T-helper 1 cell (primary cell): Measurements from ENCODE around the gene RAPGEF1.

Experiments
- DNase-seq, 5 donors: peaks; one replicate each; pipeline ENCODE4 v3.0.0-alpha.2; 2012 to 2020

The RAPGEF1 gene

DNA sequence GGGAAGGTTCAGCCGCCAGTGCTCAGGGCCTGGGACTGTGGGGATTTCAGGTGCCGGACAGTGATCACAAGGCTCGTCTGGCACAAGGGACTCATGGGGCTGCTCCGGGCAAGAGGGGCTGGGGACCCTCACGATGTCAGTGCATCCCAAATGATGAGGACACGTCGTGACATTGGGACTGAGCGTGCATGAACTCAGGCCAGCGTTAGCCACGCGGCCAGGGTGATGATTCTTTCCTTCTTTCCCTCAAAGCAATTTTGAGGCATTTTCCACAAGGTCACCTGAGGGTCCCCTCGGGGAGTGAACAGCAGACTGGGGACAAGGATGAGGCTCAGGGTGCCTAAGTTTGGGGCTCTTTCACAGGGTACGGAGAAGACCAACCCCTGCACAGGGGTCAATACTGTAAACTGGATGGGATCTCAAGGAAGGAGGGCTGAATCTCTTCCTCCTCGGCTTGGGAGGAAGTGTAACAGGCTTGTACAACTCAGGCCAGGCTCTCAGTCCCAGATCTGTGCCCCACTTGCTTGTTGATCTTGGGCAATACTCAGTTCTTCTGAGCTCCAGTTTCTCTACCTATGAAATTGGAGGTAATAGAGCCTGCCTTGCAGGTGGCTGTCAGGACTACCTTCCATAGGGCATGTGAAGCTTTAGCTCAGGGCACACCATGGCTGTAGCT is 116.1 kb downstream of the RAPGEF1 start:
- DNase-seq: no peak

DNA sequence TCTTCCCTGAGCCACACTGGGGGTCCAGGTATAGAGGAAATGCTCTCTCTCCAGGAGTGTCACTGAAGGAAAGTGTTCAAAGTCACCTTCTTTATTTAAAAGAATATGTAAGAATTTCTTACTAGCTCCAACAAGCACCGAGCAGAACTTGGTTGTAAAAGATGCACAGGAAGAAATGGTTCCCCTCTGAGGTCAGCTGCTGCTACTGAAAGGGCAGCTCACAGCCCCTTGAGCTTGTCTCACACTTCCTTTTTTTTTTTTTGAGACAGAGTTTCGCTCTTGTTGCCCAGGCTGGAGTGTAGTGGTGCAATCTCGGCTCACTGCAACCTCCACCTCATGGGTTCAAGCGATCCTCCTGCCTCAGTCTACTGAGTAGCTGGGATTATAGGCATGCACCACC is 117.4 kb downstream of the RAPGEF1 start:
- no peak for DNase-seq

DNA sequence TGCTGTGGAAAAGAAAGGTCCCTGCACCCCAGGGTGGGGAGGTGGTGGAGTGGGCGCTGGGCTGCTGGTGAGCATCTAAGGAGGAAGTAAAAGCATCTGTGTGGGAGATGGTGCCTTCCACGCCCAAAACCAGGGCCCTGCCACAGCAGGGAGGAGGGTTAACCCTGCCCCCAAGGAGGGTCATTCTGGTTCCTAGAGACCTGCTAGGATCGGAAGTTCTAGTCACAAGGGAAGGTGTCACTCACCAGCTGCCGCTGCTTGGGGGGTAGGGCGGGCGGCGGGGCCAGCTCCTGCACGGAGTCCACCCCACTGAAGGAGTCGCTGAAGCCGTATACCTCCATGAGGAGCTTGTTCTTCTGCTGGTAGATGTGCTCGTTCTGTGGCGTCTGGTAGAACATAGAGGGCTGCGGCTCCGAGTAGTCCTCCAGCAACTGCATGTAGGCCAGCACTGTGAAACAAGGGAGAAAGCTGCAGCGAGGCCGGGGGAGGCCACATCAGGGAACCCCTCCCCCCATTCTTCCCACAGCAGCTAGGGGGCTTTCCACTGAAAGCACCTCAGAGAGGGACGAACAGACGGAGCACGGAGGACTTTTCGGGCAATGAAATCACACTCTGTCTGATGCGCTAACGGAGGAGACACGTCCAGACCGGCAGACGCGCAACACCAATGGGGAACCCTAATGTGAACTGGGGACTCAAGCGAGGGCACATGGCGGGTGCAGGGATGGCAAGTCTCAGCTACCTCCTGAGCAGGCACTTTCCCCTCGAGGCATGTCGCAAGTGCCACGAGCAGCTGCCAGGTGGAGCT is 118.1 kb downstream of the RAPGEF1 start:
- DNase-seq: no peak

DNA sequence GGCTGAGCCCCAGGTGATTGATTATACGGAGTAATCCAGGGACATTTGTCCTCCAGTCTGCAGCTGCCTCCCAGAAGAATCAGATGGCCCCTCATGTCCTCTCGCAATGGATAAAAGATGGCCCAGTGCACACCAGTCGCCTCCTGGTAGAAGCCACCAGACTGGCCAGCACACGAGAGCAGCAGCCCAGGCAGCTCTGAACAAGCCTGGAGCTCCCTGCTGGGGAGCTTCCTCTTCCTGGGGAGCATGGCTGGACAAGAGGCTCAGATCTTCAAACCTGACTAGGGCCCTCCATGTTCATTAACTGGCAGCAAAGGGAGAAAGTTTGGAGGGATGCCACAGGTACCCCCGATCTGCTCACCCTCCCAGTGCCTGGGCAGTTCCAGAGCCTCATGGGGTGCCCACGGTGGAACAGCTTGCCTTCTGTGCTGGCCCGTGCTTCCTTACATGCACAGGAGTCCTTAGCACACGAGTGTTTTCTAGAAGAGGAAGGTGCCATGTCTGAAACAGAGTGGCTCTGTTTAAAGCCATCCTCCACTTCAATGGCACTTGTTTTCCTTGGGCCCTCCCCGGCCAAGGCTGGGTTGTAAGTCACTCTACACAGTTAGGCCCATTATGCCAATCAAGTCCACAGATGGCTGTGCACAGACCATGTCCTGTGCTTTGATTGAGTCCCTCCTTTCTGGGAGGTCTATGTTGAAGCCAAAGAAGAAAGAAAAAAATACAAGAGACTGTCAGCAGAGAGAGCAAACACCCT is 118.9 kb downstream of the RAPGEF1 start:
- no peak for DNase-seq

DNA sequence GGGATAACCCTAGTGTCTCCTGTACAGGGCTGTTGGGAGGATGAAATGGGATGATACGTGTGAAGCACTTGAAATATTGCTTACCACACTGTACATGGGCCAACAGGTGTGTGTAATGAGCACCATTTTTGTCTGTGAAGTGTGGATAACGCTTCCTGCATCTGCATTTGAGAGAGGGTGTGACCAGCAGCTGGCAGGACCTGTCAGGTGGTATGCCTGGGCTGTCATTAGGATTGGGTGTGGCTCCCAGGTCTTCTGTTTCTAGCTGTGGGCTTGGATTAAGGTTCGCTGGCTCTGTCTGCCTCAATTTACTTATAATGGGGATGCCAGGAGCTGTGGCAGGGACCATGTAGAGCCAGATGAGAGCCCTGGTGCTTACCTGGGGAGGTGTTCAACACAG is 120.2 kb downstream of the RAPGEF1 start:
- DNase-seq: no peak

DNA sequence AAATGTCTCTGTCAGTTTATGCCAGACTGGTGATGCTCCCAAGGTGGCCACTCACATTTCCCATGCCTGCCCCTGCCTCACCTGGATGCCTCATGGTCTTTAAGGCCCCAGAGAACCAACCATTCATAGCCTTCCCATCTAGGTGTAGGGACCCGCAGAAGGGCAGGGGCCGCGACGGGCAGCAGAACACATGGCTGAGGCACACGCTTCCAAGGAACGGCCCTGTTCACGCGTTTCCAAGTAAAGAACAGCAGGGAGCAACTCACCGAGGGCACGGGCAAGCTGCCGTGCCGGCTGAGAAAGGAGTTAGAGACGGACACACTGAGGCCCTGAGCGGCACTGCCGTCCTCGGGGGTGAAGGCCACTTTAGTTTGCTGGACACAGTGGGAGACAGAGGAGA is 121.1 kb downstream of the RAPGEF1 start:
- no peak for DNase-seq

DNA sequence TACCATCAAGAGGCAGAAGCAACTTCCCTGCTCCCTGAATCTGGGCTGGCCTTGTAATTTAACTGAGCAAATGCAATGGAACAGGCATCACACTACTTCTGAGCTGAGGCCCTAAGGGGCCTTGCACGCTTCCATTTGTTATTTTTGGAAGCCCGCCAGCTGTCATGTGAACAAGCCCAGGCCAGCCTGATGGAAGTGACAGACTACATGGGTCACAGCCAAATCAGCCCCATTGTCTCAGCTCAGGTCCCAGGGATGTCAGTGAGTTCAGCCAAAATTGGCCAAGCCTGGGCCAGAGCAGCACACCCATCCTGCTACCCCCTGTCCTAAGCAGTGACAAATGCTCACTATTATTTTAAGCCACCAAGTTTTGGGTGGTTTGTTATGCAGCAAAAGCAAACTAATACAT is 121.8 kb downstream of the RAPGEF1 start:
- DNase-seq: no peak

DNA sequence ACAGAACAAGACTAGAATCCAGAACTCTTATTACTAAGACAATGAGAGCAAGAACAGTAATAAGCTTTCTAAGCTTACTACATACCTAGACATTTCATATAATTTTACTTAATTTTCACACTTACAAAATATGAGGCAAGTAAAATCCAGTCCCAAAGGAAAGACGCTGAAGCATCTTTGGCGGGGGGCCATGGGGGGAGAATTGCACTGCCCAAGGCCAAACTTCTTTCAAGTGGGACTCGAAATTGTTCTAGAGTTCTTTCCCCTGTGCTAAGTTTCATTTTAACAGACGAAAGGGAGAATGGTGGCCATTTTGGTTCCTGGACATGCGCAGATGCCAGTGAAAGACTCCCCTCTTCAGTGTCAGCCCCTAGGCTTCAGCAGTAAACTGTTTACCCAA is 122.3 kb downstream of the RAPGEF1 start:
- no peak for DNase-seq

DNA sequence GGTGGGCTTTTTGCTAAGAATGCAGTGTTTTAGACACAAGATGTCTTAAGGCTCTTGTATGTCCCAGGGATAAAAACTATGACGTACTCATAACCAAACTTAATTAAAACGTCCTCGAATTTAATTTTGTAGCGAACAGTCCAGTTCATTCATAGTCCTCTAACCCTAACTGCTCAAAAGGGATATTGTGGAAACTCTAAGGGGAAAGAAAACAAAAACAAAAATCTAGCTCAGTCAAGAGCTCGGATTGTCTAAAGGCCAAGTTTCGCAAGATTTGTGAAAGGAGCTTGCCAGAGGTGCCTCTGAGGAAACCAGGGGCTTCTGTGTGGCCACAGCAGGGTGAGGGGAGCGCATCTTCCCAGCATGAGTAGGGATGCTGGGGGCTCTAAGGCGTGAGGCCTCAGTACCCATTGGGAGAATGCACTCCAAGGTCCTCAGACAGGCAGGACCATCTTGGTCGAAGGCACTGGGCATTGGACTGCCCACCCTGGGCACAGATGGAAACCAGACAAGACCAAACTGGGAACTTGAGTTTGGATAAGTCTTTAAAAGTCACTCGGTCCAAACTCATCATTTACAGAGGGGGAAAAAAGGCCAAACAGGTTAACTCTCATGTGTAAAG is 122.8 kb downstream of the RAPGEF1 start:
- DNase-seq: no peak

DNA sequence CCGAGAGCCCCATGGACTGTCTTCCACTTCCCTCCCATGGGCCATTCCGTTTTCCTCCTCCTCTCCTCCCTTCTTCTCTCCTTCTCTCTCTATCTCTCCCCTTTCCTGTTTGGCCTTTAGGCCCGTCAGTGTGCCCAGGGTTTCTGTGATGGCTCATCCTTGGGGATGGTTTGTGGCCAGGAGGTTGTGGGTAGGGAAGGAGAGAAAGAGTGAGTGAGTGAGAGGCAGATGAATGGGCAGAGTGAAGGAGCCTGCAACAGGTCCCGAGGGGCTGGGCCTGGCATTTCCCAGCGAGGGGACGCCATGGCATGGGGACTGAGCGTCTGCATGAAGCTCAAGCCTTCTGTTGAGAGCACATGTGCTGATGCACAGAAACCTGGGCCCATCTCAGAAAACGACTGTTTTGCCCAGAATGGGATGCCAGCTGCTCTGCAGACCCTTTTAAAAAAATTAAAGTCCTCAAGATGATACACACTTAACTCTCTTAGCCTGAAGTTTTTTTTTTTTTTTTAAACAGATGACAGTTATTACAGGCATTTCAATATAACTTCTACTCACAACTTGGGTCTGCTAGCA is 125.4 kb downstream of the RAPGEF1 start:
- DNase-seq: no peak

DNA sequence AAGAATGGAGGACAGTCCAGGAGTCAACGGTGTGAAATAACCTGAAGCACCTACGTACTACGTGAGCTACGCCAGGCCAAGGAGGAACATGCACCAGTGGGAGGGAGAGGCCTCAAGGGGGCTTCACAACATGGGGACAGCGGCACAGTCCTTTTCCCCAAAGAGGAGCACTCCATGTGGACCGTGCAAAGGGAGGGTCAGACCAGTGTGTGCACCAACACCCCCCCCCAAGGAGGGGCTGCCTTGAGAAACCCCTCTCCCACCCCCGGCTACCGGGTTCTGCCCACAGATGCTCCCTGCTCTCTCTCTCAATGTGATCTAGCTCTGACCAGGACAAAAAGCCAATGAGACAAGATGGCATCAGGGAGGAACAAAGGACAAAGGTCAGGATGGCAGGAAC is 126.0 kb downstream of the RAPGEF1 start:
- no peak for DNase-seq

DNA sequence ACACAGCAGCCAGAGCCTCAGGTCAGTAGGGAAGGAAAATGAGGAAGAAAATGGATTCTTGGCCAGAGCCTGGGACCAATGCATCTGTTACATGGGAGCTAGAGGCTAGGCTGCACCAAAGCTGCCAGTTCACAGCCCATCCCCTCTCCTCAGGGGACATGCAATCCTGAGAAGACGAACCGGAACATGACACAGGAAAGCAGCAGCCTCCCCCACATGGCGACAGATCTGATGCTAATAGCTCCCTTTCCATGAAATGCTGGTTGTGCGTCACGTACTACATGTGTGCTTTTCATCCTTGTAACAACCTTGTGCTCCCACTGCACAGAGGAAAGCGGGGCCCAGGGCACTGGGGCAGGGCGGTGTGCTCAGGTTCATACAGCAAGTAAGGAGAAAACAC is 127.0 kb downstream of the RAPGEF1 start:
- no peak for DNase-seq

DNA sequence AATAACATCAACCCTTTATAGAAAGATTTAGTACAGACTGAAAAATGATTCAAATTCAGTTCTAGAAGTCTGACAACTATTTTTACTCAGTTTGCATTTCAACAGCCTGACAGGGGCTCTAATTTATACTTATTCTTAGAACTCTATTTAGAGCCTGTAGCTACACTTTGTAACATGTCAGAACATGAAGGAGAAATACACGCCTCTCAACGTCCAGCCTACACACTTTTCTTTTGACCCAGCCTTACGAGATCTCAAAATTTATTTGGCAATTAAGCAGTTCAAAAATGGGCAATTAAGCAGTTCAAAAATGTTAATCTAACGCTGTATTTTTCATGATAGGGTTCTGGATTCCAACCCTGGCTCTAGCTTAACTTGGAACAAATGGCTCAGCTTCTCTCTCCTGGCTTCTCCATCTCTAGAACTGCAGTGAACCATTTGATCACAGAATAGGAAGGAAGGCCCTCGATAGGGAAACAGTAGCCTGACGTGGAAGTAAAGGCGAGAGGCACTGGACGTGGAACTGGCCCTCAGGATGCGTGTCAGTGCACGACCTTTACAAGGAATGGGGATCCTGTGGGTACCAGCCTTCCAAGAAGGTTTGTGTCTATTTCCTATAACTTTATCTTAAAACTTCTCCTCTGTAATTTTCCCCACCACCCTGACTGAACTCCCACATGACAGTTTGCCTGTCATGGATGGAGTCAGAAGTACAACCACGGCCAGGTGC is 128.1 kb downstream of the RAPGEF1 start:
- DNase-seq: no peak

DNA sequence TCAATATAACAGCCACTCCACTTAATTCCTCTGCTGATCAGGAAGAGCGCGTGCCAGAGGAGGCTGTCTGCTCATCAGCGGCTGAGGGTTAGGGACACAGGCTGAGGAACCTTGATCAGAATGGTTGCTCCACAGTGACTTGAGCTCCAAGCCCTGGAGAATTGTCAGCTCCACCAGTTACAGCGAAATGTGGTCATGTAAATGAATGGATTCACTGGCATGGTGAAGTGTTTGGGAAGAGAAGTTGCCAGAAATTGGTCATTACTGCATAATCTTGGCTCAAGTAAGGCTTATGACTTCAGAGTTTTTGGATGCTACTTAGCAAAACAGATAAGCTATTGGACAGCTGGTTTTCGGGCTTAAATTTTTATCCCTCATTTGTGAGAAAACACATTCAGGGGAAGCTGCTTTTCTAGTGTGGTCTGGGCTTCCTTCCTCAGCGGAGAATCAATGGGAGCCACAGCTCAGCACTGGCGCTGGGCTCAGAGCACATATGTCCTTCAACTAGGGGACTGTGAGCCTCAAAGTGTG is 129.6 kb downstream of the RAPGEF1 start:
- DNase-seq: no peak

DNA sequence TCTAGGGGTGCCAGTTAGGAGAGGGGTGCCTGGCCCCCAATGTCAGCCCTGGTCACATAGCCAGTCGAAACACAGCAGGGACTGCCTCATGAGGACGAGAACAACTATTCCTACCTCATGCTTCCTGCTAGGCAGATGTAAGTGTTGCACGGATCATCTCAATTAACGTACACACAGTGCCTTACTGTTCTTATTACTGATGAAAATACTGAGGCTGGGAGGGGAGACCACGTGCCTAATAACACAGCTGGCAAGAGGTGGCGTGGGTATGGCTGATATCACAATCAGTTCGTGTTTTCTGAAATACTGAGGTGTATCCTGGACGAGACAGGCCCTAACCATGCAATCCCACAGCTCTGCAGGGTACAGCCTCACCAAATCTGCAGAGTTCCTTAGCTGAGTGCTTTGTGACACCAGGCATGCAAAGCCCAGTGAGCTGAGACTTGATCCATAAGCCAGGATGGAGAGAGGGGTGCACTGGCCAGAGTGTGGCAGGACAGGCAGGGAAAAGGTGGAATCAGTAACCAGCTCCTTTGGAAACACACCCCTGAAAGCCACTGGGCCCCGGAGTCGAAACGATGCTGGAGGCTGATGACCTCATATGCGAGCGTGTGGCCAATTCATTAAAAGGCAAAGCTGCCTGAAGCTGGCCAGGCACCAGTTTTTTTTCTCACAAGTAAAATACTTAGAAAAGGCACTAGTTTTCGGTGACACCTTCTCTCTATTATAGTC is 130.6 kb downstream of the RAPGEF1 start:
- DNase-seq: no peak

DNA sequence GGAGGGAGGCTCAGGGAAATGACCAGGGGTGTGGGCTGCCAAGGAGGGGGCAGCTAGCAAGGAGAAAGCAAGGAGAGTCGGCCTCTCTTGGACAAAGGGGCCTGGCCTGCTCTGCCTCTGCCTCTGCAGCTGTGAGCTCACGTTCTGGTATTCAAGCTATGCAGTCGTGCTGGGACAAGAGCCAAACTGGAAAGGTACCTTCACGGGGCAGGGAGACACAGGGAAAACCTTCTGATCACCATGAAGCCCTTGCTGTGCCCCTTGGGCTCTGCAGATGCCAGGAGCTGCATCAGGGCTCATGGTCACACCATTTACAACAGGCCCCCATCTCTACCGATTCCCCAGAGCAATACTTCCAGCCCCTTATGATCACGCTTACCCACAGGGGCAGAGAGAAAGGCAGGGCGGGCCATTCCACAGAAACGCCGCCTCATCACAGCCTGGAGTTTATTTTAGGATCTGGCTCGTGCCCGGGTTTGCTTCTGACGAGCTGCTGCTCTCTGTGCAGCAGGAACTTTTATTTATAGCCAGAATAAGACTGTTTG is 131.3 kb downstream of the RAPGEF1 start:
- no peak for DNase-seq

DNA sequence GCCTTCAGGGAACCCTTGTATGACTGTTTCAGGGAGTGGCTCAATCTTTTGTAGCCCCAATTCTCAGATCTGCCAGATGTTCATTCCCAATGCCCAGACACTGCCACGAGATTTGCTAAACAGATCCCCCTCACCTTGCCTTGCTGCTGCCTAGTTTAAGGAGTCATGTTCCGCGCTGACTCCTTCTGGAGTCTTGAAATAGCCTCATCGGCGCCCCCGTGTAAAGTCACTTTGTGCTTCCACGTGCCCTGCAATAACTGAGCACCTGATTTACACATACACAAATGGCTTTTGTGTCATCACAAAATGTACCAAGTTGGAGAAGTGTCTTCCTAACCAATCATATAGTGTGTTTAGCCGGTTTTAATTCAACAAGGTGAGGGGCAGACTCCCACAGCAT is 132.3 kb downstream of the RAPGEF1 start:
- DNase-seq: no peak

DNA sequence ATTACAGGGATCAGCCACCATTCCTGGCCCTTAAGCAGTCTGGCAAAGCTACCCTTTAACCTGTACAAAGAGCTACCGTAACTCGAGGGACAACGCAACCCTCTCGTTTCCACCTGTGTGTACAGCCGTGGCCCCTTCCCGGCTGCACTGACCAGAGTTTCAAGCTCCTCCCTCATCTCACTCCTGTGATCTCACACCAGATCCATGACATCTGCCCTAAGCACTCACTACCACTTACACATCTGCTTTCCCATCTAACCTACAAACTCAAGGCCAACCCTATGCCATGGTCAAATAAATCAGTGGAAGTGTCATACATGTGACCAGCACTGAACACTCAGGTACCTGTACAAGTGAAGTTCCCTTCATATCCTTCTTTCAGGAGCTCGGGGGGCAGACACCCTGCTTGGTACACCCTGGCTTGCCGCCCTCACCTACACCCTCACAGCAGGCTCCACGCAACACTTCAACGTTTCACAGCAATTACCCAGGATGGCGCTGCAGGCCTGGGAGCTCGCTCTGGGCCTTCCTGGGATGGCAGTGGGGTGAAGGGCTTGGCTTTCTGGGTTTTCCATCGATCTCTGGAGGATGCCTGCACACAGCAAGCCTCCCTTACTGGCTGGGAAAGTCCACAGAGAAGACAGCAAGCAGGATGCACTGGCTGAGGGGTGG is 132.8 kb downstream of the RAPGEF1 start:
- no peak for DNase-seq

DNA sequence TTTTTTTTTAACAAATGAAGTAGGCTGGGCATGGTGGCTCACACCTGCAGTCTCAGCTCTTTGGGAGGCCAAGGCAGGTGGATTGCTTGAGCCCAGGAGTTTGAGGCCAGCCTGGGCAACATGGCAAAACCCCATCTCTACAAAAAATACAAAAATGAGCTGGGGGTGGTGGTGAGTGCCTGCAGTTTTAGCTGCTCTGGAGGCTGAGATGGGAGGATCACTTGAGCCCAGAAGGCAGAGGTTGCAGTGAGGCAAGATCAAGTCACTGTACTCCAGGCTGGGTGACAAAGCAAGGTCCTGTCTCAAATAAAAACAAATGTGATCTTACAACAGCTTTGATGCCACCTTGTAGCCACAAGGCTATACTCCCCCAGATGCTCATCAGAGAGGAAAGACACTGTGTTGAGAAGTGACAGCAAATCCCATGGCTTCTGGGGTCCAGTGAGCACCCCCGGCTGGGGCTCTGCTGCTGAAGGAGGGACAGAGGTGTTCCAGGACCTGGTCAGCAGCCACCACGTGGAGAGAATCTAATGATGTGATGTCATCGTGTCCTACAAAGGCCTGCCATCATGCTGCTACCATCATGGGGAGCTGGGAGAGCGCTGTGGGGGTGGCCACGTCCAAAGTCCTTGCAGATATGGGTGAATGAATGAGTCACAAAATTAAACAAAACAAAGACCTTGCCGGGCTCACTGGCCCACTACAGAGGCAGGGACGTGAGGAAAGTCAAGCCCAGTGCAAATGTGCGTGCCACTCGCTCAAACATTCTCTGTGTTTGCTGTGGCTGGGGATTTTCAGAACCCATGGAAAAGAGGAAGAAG is 133.9 kb downstream of the RAPGEF1 start:
- no peak for DNase-seq
